Activated CD4-positive, alpha-beta memory T cell treated with anti-CD3 and anti-CD28 coated beads for 36 hours (primary cell): ENCODE results near the gene LETM1. TPM values are rescaled to one million over a fixed set of nuclear protein-coding genes. Genes with fewer than 3 reads are reported as not detected.
A peak's percentile ranks its signal among the peaks of the same experiment; 100 is the strongest.

Experiments used
- CTCF ChIA-PET: fragments of 350-600 bp; sonication (Branson Sonifier 250); formaldehyde crosslinking; loops from one replicate; lab custom pipeline; 2021; ENCODE audit warnings: antibody characterized with exemption, inconsistent platforms; lab: Charles Lee
- POLR2A ChIA-PET: fragments of 350-600 bp; sonication (Branson Sonifier 250); formaldehyde crosslinking; loops from one replicate; lab custom pipeline; 2021; ENCODE audit warnings: antibody characterized with exemption; lab: Charles Lee
- DNase-seq: peaks from one replicate; pipeline ENCODE4 v3.0.0-alpha.2; 2020
- H3K27ac Mint-ChIP-seq: one replicate; pipeline ENCODE4 v1.8.0; 2021; ENCODE audit warnings: mixed read lengths
- H3K27me3 Mint-ChIP-seq: one replicate; pipeline ENCODE4 v1.8.0; 2021; ENCODE audit warnings: mixed read lengths
- H3K36me3 Mint-ChIP-seq: one replicate; pipeline ENCODE4 v1.8.0; 2021; ENCODE audit warnings: mixed read lengths
- H3K4me1 Mint-ChIP-seq: one replicate; pipeline ENCODE4 v1.8.0; 2021; ENCODE audit warnings: low read depth, mixed read lengths
- H3K4me3 Mint-ChIP-seq: one replicate; pipeline ENCODE4 v1.8.0; 2021; ENCODE audit warnings: mild to moderate bottlenecking, mixed read lengths
- H3K9me3 Mint-ChIP-seq: one replicate; pipeline ENCODE4 v1.8.0; 2021; ENCODE audit warnings: mixed read lengths
- intact Hi-C: fragments of 100-400 bp; cut with micrococcal nuclease; formaldehyde crosslinking; loops from one replicate; pipeline ENCODE4 v1.15.1; 2023
- total RNA-seq, 2 experiments: library from RNA; stranded (reverse); gene quantifications; one replicate each; pipeline ENCODE4 v1.2.3, GENCODE V29; 2021

Gene LETM1
- total RNA-seq, 2 experiments from 2014 or later: 41.1 to 42.6 TPM

- ChIA-PET POLR2A (no interaction called here), CTCF (interaction anchor here (0.8 to 2.4 kb wide), 8 partner anchors 9 to 74 kb away, joined by 3 to 21 read pairs (median 4); no protein-coding TSS in a partner anchor)
- Mint-ChIP-seq H3K4me1 (peaks cover 2% of the 10 kb centered on the region), H3K27ac (no peak overlapping the region), H3K4me3 (no peak overlapping the region), H3K9me3 (no peaks in the 10 kb centered on the region), H3K36me3 (no peaks in the 10 kb centered on the region), H3K27me3 (peaks cover 16% of the 10 kb centered on the region)
- peak; percentile 54 for DNase-seq
- intact Hi-C loops: no loop called here
Observed at GRCh38 chr4:1767770-1768366, 88.1 kb downstream of the LETM1 start.

- H3K4me3 Mint-ChIP-seq: no peak overlapping the region
- ChIA-PET POLR2A (no interaction called here), CTCF (interaction anchor here (0.8 to 2.4 kb wide), 8 partner anchors 10 to 74 kb away, joined by 3 to 21 read pairs (median 4); no protein-coding TSS in a partner anchor)
- no peak for DNase-seq
- no peaks in the 10 kb centered on the region for H3K9me3 Mint-ChIP-seq
- H3K36me3 Mint-ChIP-seq: no peaks in the 10 kb centered on the region
- intact Hi-C loops: no loop called here
- peaks cover 19% of the 10 kb centered on the region for H3K27me3 Mint-ChIP-seq
- H3K27ac Mint-ChIP-seq: no peak overlapping the region
- peaks cover 2% of the 10 kb centered on the region for H3K4me1 Mint-ChIP-seq
Observed at GRCh38 chr4:1767061-1767769, 88.7 kb downstream of the LETM1 start.

- H3K27me3 Mint-ChIP-seq: peaks cover 18% of the 10 kb centered on the region
- H3K27ac Mint-ChIP-seq: no peak overlapping the region
- intact Hi-C loops: no loop called here
- H3K4me3 Mint-ChIP-seq: no peak overlapping the region
- ChIA-PET CTCF (interaction anchor here (0.7 kb wide), 1 partner anchor 133 kb away, joined by 3 read pairs; no protein-coding TSS in a partner anchor), POLR2A (no interaction called here)
- no peaks in the 10 kb centered on the region for H3K36me3 Mint-ChIP-seq
- no peaks in the 10 kb centered on the region for H3K9me3 Mint-ChIP-seq
- DNase-seq: no peak
- no peaks in the 10 kb centered on the region for H3K4me1 Mint-ChIP-seq
Observed at GRCh38 chr4:1766106-1767060, 89.6 kb downstream of the LETM1 start.

GRCh38 chr4:1765409-1766072, 90.4 kb downstream of the LETM1 start:
- intact Hi-C loops: no loop called here
- CTCF ChIA-PET: no interaction called here

GRCh38 chr4:1764670-1765069, 91.3 kb downstream of the LETM1 start:
- H3K27ac Mint-ChIP-seq: no peak overlapping the region
- DNase-seq: no peak
- H3K4me3 Mint-ChIP-seq: no peak overlapping the region
- H3K36me3 Mint-ChIP-seq: no peaks in the 10 kb centered on the region
- intact Hi-C loops: no loop called here
- POLR2A ChIA-PET: no interaction called here
- no peaks in the 10 kb centered on the region for H3K9me3 Mint-ChIP-seq
- H3K27me3 Mint-ChIP-seq: peaks cover 18% of the 10 kb centered on the region
- CTCF ChIA-PET: interaction anchor here (0.7 kb wide), 1 partner anchor 1432 kb away, joined by 3 read pairs; no protein-coding TSS in a partner anchor
- H3K4me1 Mint-ChIP-seq: no peaks in the 10 kb centered on the region

More at GRCh38 chr4:1765409-1766072, 90.4 kb downstream of the LETM1 start:
- no peak overlapping the region for H3K27ac Mint-ChIP-seq
- peaks cover 18% of the 10 kb centered on the region for H3K27me3 Mint-ChIP-seq
- H3K9me3 Mint-ChIP-seq: no peaks in the 10 kb centered on the region
- POLR2A ChIA-PET: no interaction called here
- DNase-seq: no peak
- H3K4me1 Mint-ChIP-seq: no peaks in the 10 kb centered on the region
- H3K36me3 Mint-ChIP-seq: no peaks in the 10 kb centered on the region
- H3K4me3 Mint-ChIP-seq: no peak overlapping the region

- H3K4me3 Mint-ChIP-seq: no peak overlapping the region
- CTCF ChIA-PET: no interaction called here
- DNase-seq: no peak
- POLR2A ChIA-PET: no interaction called here
- H3K4me1 Mint-ChIP-seq: no peaks in the 10 kb centered on the region
- H3K9me3 Mint-ChIP-seq: no peaks in the 10 kb centered on the region
- peaks cover 18% of the 10 kb centered on the region for H3K27me3 Mint-ChIP-seq
- no peaks in the 10 kb centered on the region for H3K36me3 Mint-ChIP-seq
- H3K27ac Mint-ChIP-seq: no peak overlapping the region
- intact Hi-C loops: no loop called here
Observed at GRCh38 chr4:1763550-1764080, 92.3 kb downstream of the LETM1 start.

GRCh38 chr4:1763070-1763549, 92.8 kb downstream of the LETM1 start:
- Mint-ChIP-seq H3K4me1 (no peaks in the 10 kb centered on the region), H3K36me3 (no peaks in the 10 kb centered on the region), H3K4me3 (no peak overlapping the region), H3K27me3 (peaks cover 16% of the 10 kb centered on the region), H3K27ac (no peak overlapping the region), H3K9me3 (no peaks in the 10 kb centered on the region)
- intact Hi-C loops: no loop called here
- DNase-seq: no peak
- ChIA-PET CTCF (no interaction called here), POLR2A (no interaction called here)

- Mint-ChIP-seq H3K27me3 (peaks cover 16% of the 10 kb centered on the region), H3K36me3 (no peaks in the 10 kb centered on the region), H3K27ac (no peak overlapping the region), H3K4me3 (no peak overlapping the region), H3K9me3 (no peaks in the 10 kb centered on the region), H3K4me1 (no peaks in the 10 kb centered on the region)
- ChIA-PET CTCF (no interaction called here), POLR2A (no interaction called here)
- intact Hi-C loops: no loop called here
- DNase-seq: no peak
Observed at GRCh38 chr4:1762264-1763010, 93.5 kb downstream of the LETM1 start.

Other genes with a start within 250 kb of the LETM1 start
- 1 to 10 TPM; 1.3 to 1.4 TPM for gene FAM53A, start 171.8 kb downstream of the LETM1 start, total RNA-seq
- gene SLBP, start 143.8 kb downstream of the LETM1 start, total RNA-seq: 100 to 1,000 TPM; 103 to 106 TPM
- 10 to 100 TPM; 16.2 to 18.1 TPM for gene TMEM129, start 134.8 kb downstream of the LETM1 start, total RNA-seq
- 100 to 1,000 TPM; 194 to 201 TPM for gene TACC3, start 134.6 kb downstream of the LETM1 start, total RNA-seq
- under 1 TPM; 0.21 to 0.27 TPM for gene FGFR3, start 62.9 kb downstream of the LETM1 start, total RNA-seq
- gene NSD2, start 15.2 kb upstream of the LETM1 start, total RNA-seq: 100 to 1,000 TPM; 197 to 199 TPM
- 10 to 100 TPM; 39.5 to 41.5 TPM for gene NELFA, start 152.8 kb upstream of the LETM1 start, total RNA-seq
- under 1 TPM; 0.19 to 0.29 TPM for gene NAT8L, start 203.2 kb upstream of the LETM1 start, total RNA-seq